HG03432 (cell line): Measurements from ENCODE around the gene SNAPC4.
A peak's percentile ranks its signal among the peaks of the same experiment; 100 is the strongest.

ENCODE experiments used
- ATAC-seq: cut with Tn5 transposase; IDR thresholded peaks from one replicate; pipeline ENCODE4 v1.9.1; 2021; ENCODE audit warnings: mild to moderate bottlenecking, moderate library complexity; ENCODE audit not compliant: unreplicated experiment

SNAPC4 gene

DNA sequence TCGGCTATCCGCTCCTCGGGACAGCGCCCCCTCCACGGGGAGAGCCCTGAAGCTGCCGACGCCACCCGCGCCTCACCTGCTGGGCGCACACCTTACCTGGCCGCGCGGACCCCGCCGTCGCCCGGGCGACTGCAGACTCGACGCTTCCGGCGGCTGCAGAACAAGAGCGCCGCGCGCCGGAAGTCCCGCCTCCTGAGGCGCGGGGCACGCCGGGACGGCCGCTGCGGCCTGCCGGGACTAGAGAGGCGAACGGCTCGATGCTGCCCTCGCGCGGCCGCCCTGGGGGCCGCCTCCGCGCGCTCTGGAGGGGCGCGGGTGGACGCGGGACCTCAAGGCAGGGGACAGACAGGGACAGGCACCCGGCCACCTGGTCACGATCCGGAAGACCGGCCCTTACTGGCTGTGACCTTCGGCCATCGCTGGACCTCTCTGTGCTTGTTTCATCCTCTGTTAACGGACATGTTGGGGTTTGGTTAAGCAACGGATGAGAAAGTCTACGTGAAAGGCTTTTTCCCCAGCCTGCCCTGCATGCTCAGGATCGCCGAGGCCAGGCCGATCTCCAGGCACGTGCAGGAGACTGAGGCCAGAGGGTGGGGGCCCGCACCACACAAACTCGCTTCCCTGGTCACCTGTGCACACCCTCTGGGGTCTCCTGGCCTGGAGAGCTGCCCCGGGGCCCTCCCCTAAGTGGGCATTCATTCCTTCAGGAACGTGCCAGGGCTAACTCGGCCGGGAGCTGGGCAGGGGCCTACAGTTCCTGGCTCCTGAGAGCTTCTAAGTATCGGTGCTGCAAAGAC lies at the start of gene SNAPC4:
SNAPC4 (minus strand) TSS at position 133 of the 797 bp plus-strand sequence. CDS start 1,742 bp downstream, outside the sequence.
- ATAC-seq, result peak; percentile 71

DNA sequence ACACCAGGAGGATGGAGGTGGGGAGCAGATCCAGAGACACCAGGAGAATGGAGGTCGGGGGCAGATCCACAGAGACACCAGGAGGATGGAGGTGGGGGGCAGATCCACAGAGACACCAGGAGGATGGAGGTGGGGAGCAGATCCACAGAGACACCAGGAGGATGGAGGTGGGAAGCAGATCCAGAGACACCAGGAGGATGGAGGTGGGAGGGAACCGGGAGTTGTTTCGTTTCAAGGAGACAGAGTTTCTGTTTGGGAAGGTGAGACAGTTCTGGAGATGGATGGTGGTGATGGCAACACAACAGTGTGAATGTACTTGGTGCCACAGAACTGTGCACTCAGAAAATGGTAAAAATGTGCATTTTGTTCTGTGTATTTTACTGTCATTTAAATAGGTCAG lies 48.7 kb upstream of the SNAPC4 start:
- no peak for ATAC-seq

DNA sequence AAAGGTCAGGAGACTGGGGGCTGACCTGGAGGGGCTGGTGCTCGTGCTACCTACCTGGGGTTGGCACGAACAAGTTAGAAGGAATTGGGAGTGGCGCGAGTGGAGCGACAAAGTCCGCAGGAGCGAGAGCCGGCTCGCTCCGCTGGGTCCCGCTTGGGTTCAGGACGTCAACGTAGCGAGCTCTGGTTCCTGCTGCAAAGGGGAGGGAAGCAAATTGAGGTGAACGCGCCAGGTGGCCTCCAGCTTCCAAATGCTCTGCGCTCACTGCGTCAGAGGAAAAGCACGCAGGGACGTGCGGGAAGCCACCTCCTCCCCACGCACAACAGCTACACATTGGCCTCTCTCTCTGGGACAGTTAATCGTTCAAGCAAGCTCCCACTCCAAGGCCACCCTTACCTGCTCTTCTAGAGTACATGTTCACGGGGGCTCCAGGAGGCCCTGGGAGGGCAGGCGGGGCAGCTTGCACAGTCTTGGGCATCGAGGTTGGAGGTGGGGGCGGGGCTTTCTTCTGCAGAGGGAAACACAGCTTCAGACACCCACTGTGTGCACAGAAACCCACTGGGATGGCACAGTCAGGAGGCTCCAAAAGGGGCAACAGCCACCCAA lies 47.3 kb upstream of the SNAPC4 start:
- no peak for ATAC-seq

GRCh38 chr9:136445799-136446198 lies 45.8 kb upstream of the SNAPC4 start:
- no peak for ATAC-seq

- no peak for ATAC-seq
These were observed 44.1 kb upstream of the SNAPC4 start for GRCh38 chr9:136444102-136444501.

- no peak for ATAC-seq
These were observed 43.7 kb upstream of the SNAPC4 start for GRCh38 chr9:136443687-136444086.

DNA sequence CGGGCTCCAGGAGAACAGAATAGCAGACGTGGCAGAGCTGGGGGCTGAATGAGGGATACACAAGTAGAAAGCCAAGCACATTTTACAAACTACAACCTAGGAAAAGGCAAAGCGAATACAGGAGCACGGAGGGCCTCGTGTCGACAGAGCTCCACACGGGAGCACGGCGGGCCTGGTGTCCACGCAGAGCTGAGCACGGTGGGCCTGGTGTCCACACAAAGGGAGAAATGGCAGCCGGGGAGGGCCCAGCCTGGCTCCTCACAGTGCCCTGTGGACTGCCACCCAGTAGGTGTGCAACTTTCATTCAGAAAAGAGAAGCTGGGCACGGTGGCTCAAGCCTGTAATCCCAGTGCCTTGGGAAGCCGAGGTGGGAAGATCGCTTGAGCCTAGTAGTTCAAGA lies 43.1 kb upstream of the SNAPC4 start:
- no peak for ATAC-seq

DNA sequence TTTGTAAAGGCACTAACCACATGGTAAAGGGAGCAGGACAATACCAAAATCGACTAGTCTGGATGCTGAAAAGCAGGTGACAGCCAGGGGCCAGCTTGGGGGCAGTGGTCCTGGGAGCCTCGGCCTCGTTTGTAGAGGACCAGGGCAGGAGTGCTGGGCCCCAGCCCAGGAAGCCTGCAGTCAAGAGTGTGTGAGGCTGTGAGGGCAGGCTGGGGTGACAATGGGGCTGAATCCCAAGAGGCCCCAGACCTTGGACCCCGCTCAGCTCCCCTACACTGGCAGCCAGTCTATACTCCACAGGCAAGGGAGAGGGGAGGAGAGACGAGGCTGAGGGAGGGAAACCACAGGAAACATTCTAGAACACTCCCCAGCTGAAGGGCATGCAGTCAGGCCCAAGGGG lies 42.3 kb upstream of the SNAPC4 start:
- ATAC-seq, result no peak

- ATAC-seq, result no peak
These were observed 41.8 kb upstream of the SNAPC4 start for GRCh38 chr9:136441681-136442245.

DNA sequence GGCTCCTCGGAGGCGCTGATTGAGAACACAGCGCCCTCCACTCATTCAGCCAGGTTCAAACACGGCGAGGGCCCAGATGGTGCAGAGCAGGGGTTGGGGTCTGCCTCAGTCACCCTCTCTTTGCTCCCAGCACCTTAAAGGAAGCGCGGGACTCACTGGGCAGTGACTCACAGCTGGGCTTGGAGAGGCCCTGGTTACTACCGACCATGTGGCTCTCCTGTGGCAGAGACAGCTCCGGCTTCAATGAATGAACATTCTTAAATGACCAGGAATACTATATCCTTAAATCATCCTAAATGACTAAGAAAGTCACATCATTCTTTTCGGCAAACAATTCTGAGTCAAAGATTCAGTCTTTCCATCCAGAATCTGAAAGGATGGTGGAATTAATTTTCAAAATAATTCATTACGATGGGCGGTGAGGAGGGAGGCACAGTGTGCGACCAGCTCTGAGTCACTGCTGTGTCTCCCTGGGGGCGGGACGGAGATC lies 41.3 kb upstream of the SNAPC4 start:
- no peak for ATAC-seq

DNA sequence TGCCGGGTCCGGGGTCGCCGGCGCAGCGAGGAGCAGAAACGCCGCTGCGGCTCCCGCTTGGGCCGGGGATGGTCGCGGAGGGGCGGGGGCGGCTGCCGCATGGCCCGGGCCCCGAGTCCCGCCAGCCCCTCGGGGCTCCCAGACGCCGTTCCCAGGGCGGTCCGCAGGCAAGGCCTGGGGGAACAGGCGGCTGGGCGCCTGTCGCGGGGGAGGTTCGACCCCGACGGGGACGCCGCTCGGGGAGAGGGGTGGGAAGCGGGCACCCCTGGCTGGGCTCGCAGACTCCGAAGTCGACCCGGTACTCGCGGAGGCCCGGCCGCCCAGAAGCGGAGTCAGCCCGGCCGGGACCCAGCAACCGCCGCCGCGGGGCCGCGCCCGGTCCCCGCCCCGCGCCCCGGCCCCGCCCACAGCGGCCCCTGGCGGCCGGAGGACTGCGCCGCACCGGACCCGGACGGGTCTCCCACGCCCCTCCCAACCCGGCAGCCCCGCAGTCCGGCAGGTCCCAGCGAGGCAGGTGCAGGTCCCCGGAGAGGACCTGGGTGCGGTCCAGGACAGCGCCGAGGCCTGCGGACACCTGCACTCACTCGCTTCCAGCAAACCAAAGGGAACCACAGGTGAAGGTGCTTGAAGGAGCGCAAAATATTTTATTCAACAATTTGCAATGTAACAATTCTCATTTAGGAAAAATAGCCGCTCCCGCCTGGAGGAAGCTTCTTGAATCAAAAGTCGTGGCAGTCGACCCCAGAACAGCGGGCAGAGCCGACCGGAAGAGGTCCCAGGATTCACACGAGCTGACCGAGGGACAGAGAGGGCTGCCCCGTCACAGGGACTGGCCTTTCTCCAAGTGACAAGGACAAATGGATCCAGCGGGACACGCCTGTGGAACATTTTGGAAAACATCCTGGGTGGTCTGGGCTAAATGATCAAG lies 39.8 kb upstream of the SNAPC4 start, which contains the start of gene INPP5E:
INPP5E (minus strand) TSS at position 365 of the 928 bp plus-strand sequence. CDS start 426 bp downstream, outside the sequence.
- peak; percentile 64 for ATAC-seq

DNA sequence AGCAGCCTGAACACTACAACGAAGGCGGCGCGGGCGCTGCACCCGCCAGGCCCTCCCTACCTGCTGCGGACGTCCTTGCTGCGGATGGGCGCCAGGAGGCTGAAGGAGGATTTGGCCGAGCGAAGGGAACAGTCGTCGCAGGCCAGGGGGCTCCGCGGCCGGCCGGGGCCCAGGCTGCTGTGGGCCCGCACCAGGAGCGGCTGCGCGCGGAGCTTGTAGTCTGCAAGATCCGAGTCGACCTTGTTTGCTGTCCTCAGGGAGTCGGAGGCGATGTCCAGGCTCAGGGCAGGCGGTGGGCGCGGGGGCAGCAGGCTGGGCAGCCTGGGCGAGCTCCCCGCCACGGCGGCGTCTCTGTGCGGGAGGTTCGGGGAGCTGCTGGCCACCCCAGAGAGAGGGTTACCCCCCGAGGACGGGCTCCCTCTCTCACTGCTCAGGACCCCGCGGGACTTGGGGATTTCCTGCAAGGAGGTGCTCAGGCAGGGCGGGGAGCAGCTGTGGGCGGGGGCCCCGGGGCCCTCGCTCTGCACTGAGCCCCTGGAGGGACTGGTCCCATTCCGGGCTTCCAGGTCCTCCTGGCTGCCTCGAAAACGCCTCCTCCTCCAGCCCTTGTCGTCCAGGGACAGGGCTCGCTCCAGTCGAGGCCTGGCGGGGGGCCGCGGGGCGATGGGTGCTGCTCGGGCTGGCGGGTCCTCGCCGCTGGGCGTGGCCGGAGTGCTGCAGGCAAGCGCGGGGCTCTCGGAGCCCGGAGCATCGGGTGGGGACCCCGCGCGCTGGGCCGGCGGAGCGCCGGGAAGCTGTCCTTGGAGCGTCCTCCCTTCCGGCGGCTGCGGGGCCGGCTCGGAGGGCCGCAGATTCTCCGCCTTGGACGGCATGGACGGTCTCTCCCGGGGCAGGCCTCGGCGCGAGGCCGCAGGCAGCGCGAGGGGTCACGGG lies 38.8 kb upstream of the SNAPC4 start:
- peak; percentile 56 for ATAC-seq

GRCh38 chr9:136437839-136438547 lies 38.0 kb upstream of the SNAPC4 start:
- no peak for ATAC-seq

DNA sequence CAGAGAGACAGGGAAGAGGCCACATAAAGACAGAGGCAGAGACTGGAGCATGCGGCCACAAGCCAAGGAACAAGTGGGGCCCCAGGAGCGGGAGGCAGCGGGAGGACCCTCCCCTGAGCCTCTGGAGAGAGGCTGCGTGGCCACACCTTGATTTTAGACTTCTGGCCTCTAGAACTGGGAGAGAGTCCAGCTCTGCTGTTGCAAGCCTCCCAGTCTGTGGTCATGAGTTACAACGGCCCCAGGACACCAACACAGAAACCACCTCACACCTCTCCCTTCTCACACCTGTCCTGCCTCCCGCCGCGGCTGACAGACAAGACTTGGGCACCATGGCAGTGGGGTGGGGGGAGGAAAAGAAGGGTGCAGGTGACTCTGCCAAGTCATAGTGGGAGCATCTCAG lies 37.5 kb upstream of the SNAPC4 start:
- ATAC-seq, result no peak

GRCh38 chr9:136436055-136436634 lies 36.2 kb upstream of the SNAPC4 start:
- no peak for ATAC-seq

DNA sequence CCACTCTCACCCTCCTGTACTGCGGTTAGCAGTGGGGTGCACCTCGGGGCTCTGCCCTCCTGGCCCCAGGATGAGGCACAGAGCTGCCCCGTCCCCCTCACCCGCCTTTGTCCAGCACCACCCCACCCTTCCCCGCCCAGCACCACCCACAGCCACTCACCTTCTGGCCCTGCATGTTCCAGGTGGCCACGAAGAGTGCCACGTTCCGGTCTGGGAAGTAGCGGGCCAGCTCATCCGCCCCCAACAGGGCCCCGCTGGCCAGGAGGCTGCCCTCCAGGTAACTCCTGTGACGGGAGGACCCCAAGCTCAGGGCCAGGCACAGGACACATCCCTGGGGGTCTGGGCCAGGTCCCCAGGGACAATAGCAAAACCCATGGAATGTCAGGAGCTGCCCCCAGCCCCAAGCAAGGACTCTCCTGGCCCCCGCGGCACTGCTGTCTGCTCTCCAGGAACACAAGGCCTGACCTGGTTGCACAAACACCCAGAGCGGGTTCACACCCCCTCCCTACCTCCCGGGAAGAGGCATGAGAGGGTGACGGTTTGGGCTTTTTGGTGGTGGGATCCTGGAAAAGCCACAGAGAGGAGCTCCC lies 34.7 kb upstream of the SNAPC4 start:
- no peak for ATAC-seq

- no peak for ATAC-seq
These were observed 34.0 kb upstream of the SNAPC4 start for GRCh38 chr9:136433849-136434579.
